Natural killer cell (primary cell): Measurements from ENCODE around the gene BFSP1. TPM values are rescaled to one million over a fixed set of nuclear protein-coding genes. Genes with fewer than 3 reads are reported as not detected.

Experiments used
- ATAC-seq, 3 donors: fragments of 150-1000 bp in 2 of 3; fragments of 200-7000 bp in 1 of 3; cut with Tn5 transposase; 1 replicate in 1 of 3; 2 replicates in 2 of 3; pipeline ENCODE4 v1.10.0; 2021; ENCODE audit warnings: mild to moderate bottlenecking in 2 of 3, moderate library complexity in 2 of 3
- DNase-seq, 2 donors: peaks; one replicate each; pipeline versions ENCODE4 v3.0.0 to v3.0.0-alpha.2; 2013 to 2021; ENCODE audit warnings: mixed read lengths in 1 of 2
- H3K27ac ChIP-seq: one replicate; pipeline ENCODE4 v1.5.1; 2013; ENCODE audit warnings: mild to moderate bottlenecking, low read length
- H3K27me3 ChIP-seq: one replicate; pipeline ENCODE4 v1.6.1; 2013; ENCODE audit warnings: low read length; ENCODE audit not compliant: control insufficient read depth, insufficient read depth
- H3K36me3 ChIP-seq: one replicate; pipeline ENCODE4 v1.6.1; 2013; ENCODE audit warnings: low read length; ENCODE audit not compliant: control insufficient read depth, insufficient read depth
- H3K4me1 ChIP-seq: one replicate; pipeline ENCODE4 v1.6.1; 2013; ENCODE audit warnings: low read length; ENCODE audit not compliant: control insufficient read depth, insufficient read depth
- H3K4me3 ChIP-seq: one replicate; pipeline ENCODE4 v1.5.1; 2013; ENCODE audit warnings: low read length
- H3K9me3 ChIP-seq: one replicate; pipeline ENCODE4 v1.6.1; 2013; ENCODE audit warnings: low read length; ENCODE audit not compliant: control insufficient read depth, insufficient read depth
- H3K27ac Mint-ChIP-seq, 2 donors: one replicate each; pipeline ENCODE4 v1.8.0; 2022; ENCODE audit warnings: mild to moderate bottlenecking in 2 of 2, mixed read lengths in 2 of 2, moderate library complexity in 1 of 2
- H3K27me3 Mint-ChIP-seq, 2 donors: one replicate each; pipeline ENCODE4 v1.8.0; 2022; ENCODE audit warnings: low read depth in 2 of 2, mixed read lengths in 2 of 2
- H3K36me3 Mint-ChIP-seq: one replicate; pipeline ENCODE4 v1.8.0; 2022; ENCODE audit warnings: mixed read lengths
- H3K4me1 Mint-ChIP-seq, 2 donors: one replicate each; pipeline ENCODE4 v1.8.0; 2022; ENCODE audit warnings: mixed read lengths in 2 of 2
- H3K4me3 Mint-ChIP-seq: one replicate; pipeline ENCODE4 v1.8.0; 2022; ENCODE audit warnings: mild to moderate bottlenecking, moderate library complexity, mixed read lengths
- H3K9me3 Mint-ChIP-seq, 2 donors: one replicate each; pipeline ENCODE4 v1.8.0; 2022; ENCODE audit warnings: mixed read lengths in 2 of 2
- WGBS: methylation state at CpG from one replicate; pipeline ENCODE4 v1.1.7; 2013; ENCODE audit warnings: missing lambda C conversion rate; ENCODE audit not compliant: insufficient coverage; 5-methylcytosine and 5-hydroxymethylcytosine counted together
- intact Hi-C: fragments of 100-400 bp; cut with micrococcal nuclease; formaldehyde crosslinking; loops from one replicate; pipeline ENCODE4 v1.14.2; 2022
- total RNA-seq, 4 donors: library from RNA; stranded (reverse); fragments of 120-200 nt in 1 of 4; gene quantifications; one replicate each; pipeline versions ENCODE4 v1.2.3 to v1.2.4, GENCODE V29; 2013 to 2022
- TF ChIP-seq, protein P1 (sequence below): fragments of 200-600 bp; IDR thresholded peaks from one replicate; pipeline ENCODE4 v1.8.0; 2022; ENCODE audit warnings: antibody characterized with exemption

The BFSP1 gene
- total RNA-seq, 3 donors from 2014 or later (not counting 1 experiment from before 2014, with no cell fraction given): 2.7 to 7.3 (median 3.7) TPM

GRCh38 chr20:17497821-17498580, 33.2 kb downstream of the BFSP1 start:
- Mint-ChIP-seq H3K27me3 (no peaks in the 10 kb centered on the region), H3K4me3 (no peak overlapping the region), H3K27ac (no peak overlapping the region), H3K4me1 (no peaks in the 10 kb centered on the region), H3K9me3 (no peaks in the 10 kb centered on the region), H3K36me3 (no peaks in the 10 kb centered on the region)
- peaks cover 1% of the 10 kb centered on the region for H3K4me1 ChIP-seq
- 86% methylated on average over 11 of the region's 11 CpGs for WGBS
- H3K36me3 ChIP-seq: no peaks in the 10 kb centered on the region
- TF ChIP-seq, protein P1, sequence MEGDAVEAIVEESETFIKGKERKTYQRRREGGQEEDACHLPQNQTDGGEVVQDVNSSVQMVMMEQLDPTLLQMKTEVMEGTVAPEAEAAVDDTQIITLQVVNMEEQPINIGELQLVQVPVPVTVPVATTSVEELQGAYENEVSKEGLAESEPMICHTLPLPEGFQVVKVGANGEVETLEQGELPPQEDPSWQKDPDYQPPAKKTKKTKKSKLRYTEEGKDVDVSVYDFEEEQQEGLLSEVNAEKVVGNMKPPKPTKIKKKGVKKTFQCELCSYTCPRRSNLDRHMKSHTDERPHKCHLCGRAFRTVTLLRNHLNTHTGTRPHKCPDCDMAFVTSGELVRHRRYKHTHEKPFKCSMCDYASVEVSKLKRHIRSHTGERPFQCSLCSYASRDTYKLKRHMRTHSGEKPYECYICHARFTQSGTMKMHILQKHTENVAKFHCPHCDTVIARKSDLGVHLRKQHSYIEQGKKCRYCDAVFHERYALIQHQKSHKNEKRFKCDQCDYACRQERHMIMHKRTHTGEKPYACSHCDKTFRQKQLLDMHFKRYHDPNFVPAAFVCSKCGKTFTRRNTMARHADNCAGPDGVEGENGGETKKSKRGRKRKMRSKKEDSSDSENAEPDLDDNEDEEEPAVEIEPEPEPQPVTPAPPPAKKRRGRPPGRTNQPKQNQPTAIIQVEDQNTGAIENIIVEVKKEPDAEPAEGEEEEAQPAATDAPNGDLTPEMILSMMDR: no peak
- ATAC-seq (no peak), DNase-seq (no peak)
- intact Hi-C loops: no loop called here
- H3K27me3 ChIP-seq: no peaks in the 10 kb centered on the region
- no peak overlapping the region for H3K4me3 ChIP-seq
- H3K27ac ChIP-seq: no peak overlapping the region
- H3K9me3 ChIP-seq: no peaks in the 10 kb centered on the region

GRCh38 chr20:17495826-17496225, 35.4 kb downstream of the BFSP1 start:
- Histone ChIP-seq H3K27ac (no peak overlapping the region), H3K27me3 (no peaks in the 10 kb centered on the region), H3K4me3 (no peak overlapping the region), H3K36me3 (no peaks in the 10 kb centered on the region), H3K4me1 (no peaks in the 10 kb centered on the region), H3K9me3 (no peaks in the 10 kb centered on the region)
- DNase-seq (no peak), ATAC-seq (no peak)
- intact Hi-C loops: no loop called here
- H3K4me1 Mint-ChIP-seq: no peaks in the 10 kb centered on the region
- no peaks in the 10 kb centered on the region for H3K27me3 Mint-ChIP-seq
- no peak overlapping the region for H3K4me3 Mint-ChIP-seq
- TF ChIP-seq, protein P1: no peak
- H3K27ac Mint-ChIP-seq: no peak overlapping the region
- 94% methylated on average over 9 of the region's 9 CpGs for WGBS
- no peaks in the 10 kb centered on the region for H3K9me3 Mint-ChIP-seq
- no peaks in the 10 kb centered on the region for H3K36me3 Mint-ChIP-seq

DNA sequence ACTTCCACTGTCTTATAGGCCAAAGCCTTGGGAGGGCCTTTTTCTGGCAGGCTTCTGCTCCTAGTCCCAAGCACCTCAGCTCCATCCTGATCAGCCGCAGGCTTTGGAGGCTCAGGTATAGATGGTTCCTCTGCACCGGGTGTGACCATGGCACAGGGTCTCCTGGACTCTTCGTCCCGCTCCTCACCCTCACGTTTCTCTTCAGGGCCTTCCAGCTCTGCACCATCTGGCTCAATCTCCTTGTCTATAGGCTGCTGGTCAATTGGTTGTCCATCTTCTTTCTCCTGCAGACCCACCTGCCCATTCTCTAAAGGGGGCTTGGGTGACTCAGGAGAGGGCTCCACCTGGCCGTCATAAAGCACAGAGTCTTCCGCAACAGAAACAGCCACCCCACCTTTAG, 37.0 kb downstream of the BFSP1 start:
- Histone ChIP-seq H3K27ac (no peak overlapping the region), H3K4me1 (no peaks in the 10 kb centered on the region), H3K36me3 (no peaks in the 10 kb centered on the region), H3K27me3 (no peaks in the 10 kb centered on the region), H3K9me3 (no peaks in the 10 kb centered on the region), H3K4me3 (no peak overlapping the region)
- Mint-ChIP-seq H3K27ac (no peak overlapping the region), H3K4me1 (no peaks in the 10 kb centered on the region), H3K36me3 (no peaks in the 10 kb centered on the region), H3K27me3 (peaks cover 0 to 5% of the 10 kb centered on the region in 2 donors), H3K4me3 (no peak overlapping the region), H3K9me3 (no peaks in the 10 kb centered on the region)
- intact Hi-C loops: no loop called here
- no peak for DNase-seq
- no peak for ATAC-seq
- TF ChIP-seq, protein P1: no peak
- 95% methylated on average over 7 of the region's 7 CpGs for WGBS

DNA sequence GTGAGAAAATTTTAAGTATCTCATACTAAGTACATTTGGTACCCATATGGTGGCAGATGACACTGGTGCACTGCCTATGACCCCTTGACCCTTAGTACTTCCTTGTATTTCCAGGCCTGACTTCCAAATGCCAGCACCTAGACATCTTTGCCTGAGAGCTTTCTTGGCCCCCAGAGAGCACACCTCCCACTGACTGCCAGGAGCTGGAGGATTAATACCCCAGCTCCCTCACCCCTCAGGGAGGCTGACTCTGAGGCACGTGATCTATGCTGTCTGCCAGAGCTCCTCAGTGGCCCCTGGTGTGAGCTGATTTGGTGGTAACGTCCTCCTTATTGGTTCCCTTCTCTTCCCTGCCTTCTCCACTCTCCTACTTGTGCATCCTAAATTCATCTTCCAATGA, 38.0 kb downstream of the BFSP1 start:
- ATAC-seq (no peak), DNase-seq (no peak)
- TF ChIP-seq, protein P1: no peak
- intact Hi-C loops: no loop called here
- no peaks in the 10 kb centered on the region for H3K36me3 ChIP-seq
- H3K4me3 ChIP-seq: no peak overlapping the region
- no peak overlapping the region for H3K27ac ChIP-seq
- Mint-ChIP-seq H3K36me3 (no peaks in the 10 kb centered on the region), H3K27me3 (peaks cover 0 to 5% of the 10 kb centered on the region in 2 donors), H3K9me3 (no peaks in the 10 kb centered on the region), H3K4me3 (no peak overlapping the region), H3K27ac (no peak overlapping the region), H3K4me1 (no peaks in the 10 kb centered on the region)
- H3K27me3 ChIP-seq: no peaks in the 10 kb centered on the region
- no peaks in the 10 kb centered on the region for H3K9me3 ChIP-seq
- WGBS: 90% methylated on average over 2 of the region's 2 CpGs
- H3K4me1 ChIP-seq: no peaks in the 10 kb centered on the region
